Astrocyte (in vitro differentiated cells and primary cell): ENCODE measurements around the gene SMARCD1. TPM values are rescaled to one million over a fixed set of nuclear protein-coding genes. Genes with fewer than 3 reads are reported as not detected.

Source experiments
- DNase-seq: peaks from one replicate; pipeline ENCODE4 v3.0.0-alpha.2; 2010; ENCODE audit warnings: low read depth
- FAIRE-seq: peaks from 2 replicates; lab custom pipeline; 2011; peaks lifted over from hg19 to GRCh38; lab: Jason Lieb, UNC
- H2AFZ ChIP-seq: 2 replicates; pipeline ENCODE4 v1.6.0; 2012; ENCODE audit warnings: low read depth, low read length, inconsistent platforms
- H3K27ac ChIP-seq: 2 replicates; pipeline ENCODE4 v1.5.1; 2011; ENCODE audit warnings: low read depth, low read length, inconsistent platforms
- H3K27me3 ChIP-seq: 2 replicates; pipeline ENCODE4 v1.6.0; 2011; ENCODE audit warnings: low read length, inconsistent platforms; ENCODE audit not compliant: insufficient read depth
- H3K36me3 ChIP-seq: 2 replicates; pipeline ENCODE4 v1.5.1; 2011; ENCODE audit warnings: low read length, inconsistent platforms; ENCODE audit not compliant: insufficient read depth
- H3K4me1 ChIP-seq: 2 replicates; pipeline ENCODE4 v1.5.1; 2011; ENCODE audit warnings: low read length, inconsistent platforms; ENCODE audit not compliant: insufficient read depth
- H3K4me2 ChIP-seq: 2 replicates; pipeline ENCODE4 v1.6.0; 2012; ENCODE audit warnings: low read length, inconsistent platforms
- H3K4me3 ChIP-seq: 2 replicates; pipeline ENCODE4 v1.5.1; 2011; ENCODE audit warnings: low read depth, mild to moderate bottlenecking, low read length, inconsistent platforms; ENCODE audit not compliant: insufficient read depth
- H3K79me2 ChIP-seq: 2 replicates; pipeline ENCODE4 v1.6.0; 2012; ENCODE audit warnings: mild to moderate bottlenecking, low read length, inconsistent platforms; ENCODE audit not compliant: insufficient read depth
- H3K9ac ChIP-seq: 2 replicates; pipeline ENCODE4 v1.6.0; 2012; ENCODE audit warnings: mild to moderate bottlenecking, low read length, inconsistent platforms
- H3K9me3 ChIP-seq: 2 replicates; pipeline ENCODE4 v1.5.1; 2012; ENCODE audit warnings: low read depth, mild to moderate bottlenecking, low read length, inconsistent platforms; ENCODE audit not compliant: insufficient read depth
- H4K20me1 ChIP-seq: 2 replicates; pipeline ENCODE4 v1.6.0; 2012; ENCODE audit warnings: low read length, inconsistent platforms; ENCODE audit not compliant: insufficient read depth
- H3K27ac Mint-ChIP-seq: one replicate; pipeline ENCODE4 v1.8.0; 2021; ENCODE audit warnings: mild to moderate bottlenecking, mixed read lengths; ENCODE audit not compliant: unreplicated experiment
- H3K27me3 Mint-ChIP-seq: one replicate; pipeline ENCODE4 v1.8.0; 2021; ENCODE audit warnings: low read depth, mixed read lengths; ENCODE audit not compliant: unreplicated experiment
- H3K36me3 Mint-ChIP-seq: one replicate; pipeline ENCODE4 v1.8.0; 2021; ENCODE audit warnings: low read depth, mixed read lengths; ENCODE audit not compliant: unreplicated experiment
- H3K4me1 Mint-ChIP-seq: one replicate; pipeline ENCODE4 v1.8.0; 2021; ENCODE audit warnings: low read depth, mixed read lengths; ENCODE audit not compliant: unreplicated experiment
- H3K4me3 Mint-ChIP-seq: one replicate; pipeline ENCODE4 v1.8.0; 2021; ENCODE audit warnings: mild to moderate bottlenecking, moderate library complexity, mixed read lengths; ENCODE audit not compliant: unreplicated experiment
- H3K9me3 Mint-ChIP-seq: one replicate; pipeline ENCODE4 v1.8.0; 2021; ENCODE audit warnings: mild to moderate bottlenecking, mixed read lengths; ENCODE audit not compliant: unreplicated experiment
- CTCF ChIP-seq: IDR thresholded peaks from 2 replicates; pipeline ENCODE4 v1.5.1; 2011; ENCODE audit warnings: low read depth, mild to moderate bottlenecking, inconsistent platforms, low read length, moderate library complexity; ENCODE audit not compliant: insufficient read depth
- EZH2 ChIP-seq: IDR thresholded peaks from 2 replicates; pipeline ENCODE4 v1.6.1; 2012; ENCODE audit warnings: mild to moderate bottlenecking, low read length, inconsistent platforms; ENCODE audit not compliant: insufficient read depth
- total RNA-seq: library from RNA; stranded (reverse); gene quantifications from 2 replicates; pipeline ENCODE4 v1.2.1, GENCODE V29; 2021

Gene SMARCD1
- total RNA-seq, 1 donor from 2014 or later, result 64.4 TPM

- Histone ChIP-seq H3K4me1 (peaks cover 3% of the 10 kb centered on the region), H3K36me3 (no peaks in the 10 kb centered on the region), H3K27me3 (peaks cover 26% of the 10 kb centered on the region), H2AFZ (peak overlapping the region; percentile 64), H3K4me3 (peak overlapping the region; percentile 33), H3K4me2 (peak overlapping the region; percentile 83), H4K20me1 (no peaks in the 10 kb centered on the region), H3K9ac (no peak overlapping the region), H3K9me3 (no peaks in the 10 kb centered on the region), H3K79me2 (no peaks in the 10 kb centered on the region), H3K27ac (no peak overlapping the region)
- FAIRE-seq, result no peak
- H3K36me3 Mint-ChIP-seq, result no peaks in the 10 kb centered on the region
- DNase-seq, result peak; percentile 46
- H3K27ac Mint-ChIP-seq, result no peak overlapping the region
- peaks cover 53% of the 10 kb centered on the region for H3K27me3 Mint-ChIP-seq
- H3K4me3 Mint-ChIP-seq, result no peak overlapping the region
- H3K4me1 Mint-ChIP-seq, result peaks cover 2% of the 10 kb centered on the region
- peaks cover 2% of the 10 kb centered on the region for H3K9me3 Mint-ChIP-seq
- TF ChIP-seq EZH2 (no peak), CTCF (no peak)
Measured at GRCh38 chr12:50050410-50051098, 34.6 kb upstream of the SMARCD1 start.

GRCh38 chr12:50051101-50051806, 33.9 kb upstream of the SMARCD1 start:
- Histone ChIP-seq H3K27ac (no peak overlapping the region), H3K4me1 (peaks cover 3% of the 10 kb centered on the region)
- FAIRE-seq, result no peak

More at GRCh38 chr12:50051101-50051806, 33.9 kb upstream of the SMARCD1 start:
- H3K4me3 ChIP-seq, result no peak overlapping the region
- no peak overlapping the region for H3K9ac ChIP-seq
- H3K27me3 ChIP-seq, result peaks cover 26% of the 10 kb centered on the region
- no peaks in the 10 kb centered on the region for H3K79me2 ChIP-seq
- H3K9me3 Mint-ChIP-seq, result no peaks in the 10 kb centered on the region
- H3K9me3 ChIP-seq, result no peaks in the 10 kb centered on the region
- no peaks in the 10 kb centered on the region for H3K36me3 ChIP-seq
- H3K36me3 Mint-ChIP-seq, result no peaks in the 10 kb centered on the region
- peak overlapping the region; percentile 83 for H3K4me2 ChIP-seq
- no peak for DNase-seq
- H2AFZ ChIP-seq, result no peak overlapping the region
- TF ChIP-seq EZH2, result no peak
- TF ChIP-seq CTCF, result no peak
- peaks cover 60% of the 10 kb centered on the region for H3K27me3 Mint-ChIP-seq
- H4K20me1 ChIP-seq, result peaks cover 2% of the 10 kb centered on the region
- no peak overlapping the region for H3K27ac Mint-ChIP-seq
- no peak overlapping the region for H3K4me3 Mint-ChIP-seq
- H3K4me1 Mint-ChIP-seq, result peaks cover 4% of the 10 kb centered on the region
